Endodermal cell (in vitro differentiated cells): Measurements from ENCODE around the gene RCBTB1. TPM values are rescaled to one million over a fixed set of nuclear protein-coding genes. Genes with fewer than 3 reads are reported as not detected.
"Not testable (repeated sequence)": the region's sequence is repeated elsewhere in the genome, so short reads cannot be mapped to it uniquely, and the experiment has no call there.

ENCODE experiments used
- DNase-seq: peaks from one replicate; pipeline ENCODE4 v3.0.0-alpha.2; 2017
- H3K27ac ChIP-seq: 2 replicates; pipeline ENCODE4 v1.5.1; 2013; ENCODE audit warnings: mild to moderate bottlenecking, low read depth, low read length, moderate library complexity
- H3K27me3 ChIP-seq: 2 replicates; pipeline ENCODE4 v1.6.1; 2013; ENCODE audit warnings: mild to moderate bottlenecking, low read length, moderate library complexity; ENCODE audit not compliant: insufficient read depth, control insufficient read depth, poor library complexity, severe bottlenecking
- H3K36me3 ChIP-seq: 2 replicates; pipeline ENCODE4 v1.7.0; 2013; ENCODE audit warnings: mild to moderate bottlenecking, low read length, moderate library complexity; ENCODE audit not compliant: control insufficient read depth, insufficient read depth
- H3K4me1 ChIP-seq: one replicate; pipeline ENCODE4 v1.7.0; 2013; ENCODE audit warnings: low read length; ENCODE audit not compliant: control insufficient read depth, insufficient read depth
- H3K4me3 ChIP-seq: 2 replicates; pipeline ENCODE4 v1.5.1; 2013; ENCODE audit warnings: mild to moderate bottlenecking, low read length, moderate library complexity
- H3K9ac ChIP-seq: 2 replicates; pipeline ENCODE4 v1.6.1; 2013; ENCODE audit warnings: mild to moderate bottlenecking, low read length, moderate library complexity; ENCODE audit not compliant: poor library complexity, severe bottlenecking; ENCODE audit errors: extremely low read depth
- H3K9me3 ChIP-seq: 2 replicates; pipeline ENCODE4 v1.6.1; 2013; ENCODE audit warnings: mild to moderate bottlenecking, low read length, moderate library complexity; ENCODE audit not compliant: control insufficient read depth
- H3K27ac Mint-ChIP-seq: 2 replicates; pipeline ENCODE4 v1.8.0; 2020; ENCODE audit warnings: mixed read lengths
- H3K27me3 Mint-ChIP-seq: 2 replicates; pipeline ENCODE4 v1.8.0; 2021; ENCODE audit warnings: mild to moderate bottlenecking, mixed read lengths; ENCODE audit not compliant: insufficient read depth
- H3K36me3 Mint-ChIP-seq: 2 replicates; pipeline ENCODE4 v1.8.0; 2020; ENCODE audit warnings: low read depth, mixed read lengths
- H3K4me1 Mint-ChIP-seq: 2 replicates; pipeline ENCODE4 v1.8.0; 2020; ENCODE audit warnings: mixed read lengths
- H3K4me3 Mint-ChIP-seq: 2 replicates; pipeline ENCODE4 v1.8.0; 2020; ENCODE audit warnings: mild to moderate bottlenecking, moderate library complexity, mixed read lengths
- H3K9me3 Mint-ChIP-seq: 2 replicates; pipeline ENCODE4 v1.8.0; 2020; ENCODE audit warnings: mild to moderate bottlenecking, mixed read lengths
- WGBS, 2 experiments: methylation state at CpG; one replicate each; pipeline versions ENCODE4 v1.1.5 to v1.1.7; 2013; ENCODE audit warnings: missing lambda C conversion rate in 2 of 2, mixed read lengths in 1 of 2; ENCODE audit not compliant: insufficient coverage in 1 of 2, insufficient read length in 1 of 2; 5-methylcytosine and 5-hydroxymethylcytosine counted together
- total RNA-seq, 2 donors: library from RNA; stranded (reverse); fragmentation: NEBNext Ultra II Directional in 1 of 2; extraction: Animal tissue kit (Norgen Biotek cat#: 25700) in 1 of 2; gene quantifications; 2 replicates in 1 of 2; 3 replicates in 1 of 2; pipeline ENCODE4 v1.2.1, GENCODE V29; 2021
- TF ChIP-seq, protein P1 (sequence below): fragments of 200-600 bp; sonication (generic); conservative IDR thresholded peaks from 2 replicates; pipeline ENCODE4 v1.5.0; 2021; ENCODE audit warnings: antibody characterized with exemption, mild to moderate bottlenecking

RCBTB1 gene
- total RNA-seq, 2 donors from 2014 or later: 40.6 to 46.4 TPM

DNA sequence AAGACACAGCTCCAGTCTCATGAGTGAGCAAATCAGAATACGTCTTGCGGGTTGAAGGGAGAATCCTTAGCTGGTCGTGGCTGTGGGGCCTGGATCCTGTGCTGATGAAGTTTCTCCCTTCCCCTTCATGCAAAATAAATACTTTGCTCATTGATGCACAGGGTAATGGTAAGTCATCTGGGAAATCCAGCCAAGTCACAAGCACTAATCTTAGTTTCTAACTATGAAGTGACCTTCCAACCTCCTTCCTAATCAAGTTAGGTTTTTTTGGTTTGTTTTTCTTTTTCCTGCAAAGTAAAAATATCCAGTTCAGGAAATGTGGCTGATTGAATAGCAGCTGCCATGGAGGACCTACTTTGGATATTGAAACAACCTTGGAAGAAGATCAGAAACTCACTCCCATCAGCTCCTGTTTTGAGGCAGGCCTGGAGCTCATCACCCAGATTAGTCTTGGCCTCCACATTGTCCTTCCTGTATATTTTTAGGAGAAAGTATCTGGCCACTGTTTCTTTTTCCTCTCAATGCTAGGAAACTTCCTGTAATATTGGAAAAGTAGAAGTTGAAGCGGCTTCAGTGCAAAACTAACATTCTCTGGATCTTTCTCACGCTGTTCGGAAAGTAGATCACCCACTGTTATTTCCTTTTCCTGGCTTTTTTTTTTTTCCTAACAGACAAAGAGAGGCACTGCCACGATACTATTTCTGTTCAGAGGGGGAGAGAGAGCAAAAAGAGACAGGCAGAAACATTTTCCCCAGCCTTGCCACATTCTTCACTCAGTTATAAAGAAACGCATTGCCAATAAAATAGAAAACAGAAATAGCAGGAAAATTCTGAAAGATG lies 30.7 kb upstream of the RCBTB1 start:
- Histone ChIP-seq H3K27ac (no peak overlapping the region), H3K4me1 (peaks cover 3% of the 10 kb centered on the region), H3K4me3 (no peak overlapping the region), H3K9ac (no peak overlapping the region), H3K9me3 (no peaks in the 10 kb centered on the region), H3K27me3 (no peaks in the 10 kb centered on the region), H3K36me3 (no peaks in the 10 kb centered on the region)
- Mint-ChIP-seq H3K36me3 (no peaks in the 10 kb centered on the region), H3K4me3 (no peak overlapping the region), H3K9me3 (no peaks in the 10 kb centered on the region), H3K27ac (no peak overlapping the region), H3K4me1 (no peaks in the 10 kb centered on the region), H3K27me3 (no peaks in the 10 kb centered on the region)
- no peak for DNase-seq
- 92 to 97% methylated on average over 3 to 7 of the region's 8 CpGs for WGBS, 2 experiments
- TF ChIP-seq, protein P1, sequence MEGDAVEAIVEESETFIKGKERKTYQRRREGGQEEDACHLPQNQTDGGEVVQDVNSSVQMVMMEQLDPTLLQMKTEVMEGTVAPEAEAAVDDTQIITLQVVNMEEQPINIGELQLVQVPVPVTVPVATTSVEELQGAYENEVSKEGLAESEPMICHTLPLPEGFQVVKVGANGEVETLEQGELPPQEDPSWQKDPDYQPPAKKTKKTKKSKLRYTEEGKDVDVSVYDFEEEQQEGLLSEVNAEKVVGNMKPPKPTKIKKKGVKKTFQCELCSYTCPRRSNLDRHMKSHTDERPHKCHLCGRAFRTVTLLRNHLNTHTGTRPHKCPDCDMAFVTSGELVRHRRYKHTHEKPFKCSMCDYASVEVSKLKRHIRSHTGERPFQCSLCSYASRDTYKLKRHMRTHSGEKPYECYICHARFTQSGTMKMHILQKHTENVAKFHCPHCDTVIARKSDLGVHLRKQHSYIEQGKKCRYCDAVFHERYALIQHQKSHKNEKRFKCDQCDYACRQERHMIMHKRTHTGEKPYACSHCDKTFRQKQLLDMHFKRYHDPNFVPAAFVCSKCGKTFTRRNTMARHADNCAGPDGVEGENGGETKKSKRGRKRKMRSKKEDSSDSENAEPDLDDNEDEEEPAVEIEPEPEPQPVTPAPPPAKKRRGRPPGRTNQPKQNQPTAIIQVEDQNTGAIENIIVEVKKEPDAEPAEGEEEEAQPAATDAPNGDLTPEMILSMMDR: no peak

DNA sequence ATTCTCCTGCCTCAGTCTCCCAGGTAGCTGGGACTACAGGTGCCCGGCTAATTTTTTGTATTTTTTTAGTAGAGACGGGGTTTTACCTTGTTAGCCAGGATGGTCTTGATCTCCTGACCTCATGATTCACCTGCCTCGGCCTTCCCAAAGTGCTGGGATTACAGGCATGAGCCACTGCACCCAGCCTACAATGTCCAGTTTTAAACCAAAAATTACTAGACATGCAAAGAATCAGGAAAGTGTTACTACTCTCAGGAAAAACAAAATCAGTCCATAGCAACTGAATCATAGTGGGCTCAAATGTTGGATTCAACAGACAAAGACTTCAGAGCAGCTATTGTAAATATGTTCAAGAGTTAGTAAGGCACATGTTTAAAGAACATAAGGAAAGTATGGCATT lies 26.7 kb upstream of the RCBTB1 start:
- not testable (repeated sequence) for H3K9ac ChIP-seq, H3K4me3 Mint-ChIP-seq, H3K27ac ChIP-seq, H3K36me3 Mint-ChIP-seq, H3K9me3 Mint-ChIP-seq, H3K27ac Mint-ChIP-seq, H3K4me1 Mint-ChIP-seq, H3K4me1 ChIP-seq, H3K9me3 ChIP-seq, H3K36me3 ChIP-seq, H3K4me3 ChIP-seq, DNase-seq, H3K27me3 Mint-ChIP-seq, H3K27me3 ChIP-seq
- 91 to 100% methylated on average over 1 to 3 of the region's 3 CpGs for WGBS, 2 experiments

DNA sequence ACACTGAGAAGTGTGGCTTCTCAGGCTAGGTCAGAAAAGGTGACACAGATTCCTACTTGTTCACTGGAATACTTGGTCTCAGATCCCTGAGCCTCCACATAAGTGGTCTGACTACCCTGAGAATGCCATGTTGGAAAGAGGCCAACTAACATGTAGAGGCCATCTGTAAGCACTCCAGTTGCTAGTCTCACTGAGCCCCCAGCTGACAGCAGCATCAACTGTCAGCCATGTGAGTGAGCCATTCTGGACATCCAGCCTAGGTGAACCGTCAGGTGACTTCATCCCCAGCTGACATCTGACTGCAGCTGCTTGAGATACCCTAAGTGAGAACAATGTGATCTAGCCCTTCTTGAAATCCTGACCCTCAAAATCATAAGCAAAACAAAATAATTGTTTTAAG lies 24.8 kb upstream of the RCBTB1 start:
- Mint-ChIP-seq H3K27me3 (no peaks in the 10 kb centered on the region), H3K36me3 (no peaks in the 10 kb centered on the region), H3K4me1 (no peaks in the 10 kb centered on the region), H3K9me3 (no peaks in the 10 kb centered on the region), H3K27ac (no peak overlapping the region), H3K4me3 (no peak overlapping the region)
- Histone ChIP-seq H3K9me3 (no peaks in the 10 kb centered on the region), H3K4me3 (no peak overlapping the region), H3K27me3 (no peaks in the 10 kb centered on the region), H3K9ac (no peak overlapping the region), H3K36me3 (no peaks in the 10 kb centered on the region), H3K4me1 (no peaks in the 10 kb centered on the region), H3K27ac (no peak overlapping the region)
- WGBS, 2 experiments: 91 to 100% methylated on average over 1 of the region's 1 CpG
- DNase-seq: no peak
- TF ChIP-seq, protein P1: no peak
